GM18519 (cell line): Measurements from ENCODE around the gene AMACR.
"Not testable (repeated sequence)": the region's sequence is repeated elsewhere in the genome, so short reads cannot be mapped to it uniquely, and the experiment has no call there.

Experiments
- ATAC-seq: cut with Tn5 transposase; IDR thresholded peaks from one replicate; pipeline ENCODE4 v1.9.1; 2021; ENCODE audit warnings: mild to moderate bottlenecking, moderate library complexity; ENCODE audit not compliant: unreplicated experiment, low FRiP score

The AMACR gene

GRCh38 chr5:34010146-34010545 lies 2.3 kb upstream of the AMACR start:
- not testable (repeated sequence) for ATAC-seq

GRCh38 chr5:34009610-34010009 lies 1.8 kb upstream of the AMACR start:
- no peak for ATAC-seq

- no peak for ATAC-seq
Observed at GRCh38 chr5:34008802-34009201, 952 bp upstream of the AMACR start.

GRCh38 chr5:34007201-34007620 lies 639 bp downstream of the AMACR start:
- ATAC-seq, result no peak

GRCh38 chr5:34005681-34006080 lies 2.2 kb downstream of the AMACR start:
- ATAC-seq, result no peak

- no peak for ATAC-seq
Observed at GRCh38 chr5:34005211-34005610, 2.6 kb downstream of the AMACR start.

GRCh38 chr5:34003941-34004340 lies 3.9 kb downstream of the AMACR start:
- ATAC-seq, result no peak

GRCh38 chr5:34002629-34003328 lies 5.1 kb downstream of the AMACR start:
- ATAC-seq, result no peak

- no peak for ATAC-seq
Observed at GRCh38 chr5:34001241-34001841, 6.5 kb downstream of the AMACR start.

GRCh38 chr5:33999978-34000377 lies 7.9 kb downstream of the AMACR start:
- ATAC-seq, result no peak

GRCh38 chr5:33997331-33997983 lies 10.4 kb downstream of the AMACR start:
- ATAC-seq, result peak; percentile 65

- no peak for ATAC-seq
Observed at GRCh38 chr5:33995865-33996264, 12.0 kb downstream of the AMACR start.

- no peak for ATAC-seq
Observed at GRCh38 chr5:33994845-33995244, 13.0 kb downstream of the AMACR start.

- ATAC-seq, result no peak
Observed at GRCh38 chr5:33992864-33993263, 15.0 kb downstream of the AMACR start.

- no peak for ATAC-seq
Observed at GRCh38 chr5:33985447-33985846, 22.4 kb downstream of the AMACR start.

- no peak for ATAC-seq
Observed at GRCh38 chr5:33984671-33985124, 23.2 kb downstream of the AMACR start, which contains the start of gene SLC45A2. Gene SLC45A2 (minus strand): TSS chr5:33984693. CDS start chr5:33984583, 110 bp downstream.

- no peak for ATAC-seq
Observed at GRCh38 chr5:33984178-33984577, 23.7 kb downstream of the AMACR start.

- no peak for ATAC-seq
Observed at GRCh38 chr5:33981408-33982162, 26.3 kb downstream of the AMACR start.

- no peak for ATAC-seq
Observed at GRCh38 chr5:33980030-33980429, 27.8 kb downstream of the AMACR start.

GRCh38 chr5:33978306-33978705 lies 29.5 kb downstream of the AMACR start:
- ATAC-seq, result no peak

- no peak for ATAC-seq
Observed at GRCh38 chr5:33976307-33976706, 31.5 kb downstream of the AMACR start.
